ENCODE results near the gene USP11. TPM values are rescaled to one million over a fixed set of nuclear protein-coding genes. Genes with fewer than 3 reads are reported as not detected.
"Not testable (repeated sequence)": the region's sequence is repeated elsewhere in the genome, so short reads cannot be mapped to it uniquely, and the experiment has no call there.

USP11 gene
- total RNA-seq, 2 experiments from 2014 or later, result 55.3 to 60.9 TPM

DNA sequence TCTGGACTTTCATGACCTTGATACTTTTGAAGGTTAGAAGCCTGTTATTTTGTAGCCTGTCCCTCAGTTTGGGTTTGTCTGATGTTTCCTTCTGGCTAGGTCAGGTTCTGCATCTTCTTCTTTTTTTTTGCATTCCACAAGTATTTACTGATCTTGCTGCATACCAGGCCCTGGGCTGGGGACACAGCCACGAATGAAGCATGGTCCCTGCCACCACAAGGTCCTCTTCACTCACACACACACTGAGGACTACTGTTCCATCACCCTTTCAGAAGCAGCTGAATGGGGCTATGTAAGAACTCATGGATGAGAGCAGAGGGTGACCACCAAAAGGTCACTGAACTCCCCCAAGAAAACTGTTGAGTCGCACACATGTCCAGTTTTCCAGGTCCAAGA is 39.2 kb downstream of the USP11 start:
- no peaks in the 10 kb centered on the region for H3K27me3 Mint-ChIP-seq (ENCODE audit: low read depth)
- no peaks in the 10 kb centered on the region for H3K9me3 Mint-ChIP-seq (ENCODE audit: insufficient read depth)
- H3K36me3 Mint-ChIP-seq (ENCODE audit: low read depth), result no peaks in the 10 kb centered on the region
- peaks cover 1% of the 10 kb centered on the region for H3K4me1 Mint-ChIP-seq (ENCODE audit: low read depth)
- no peak overlapping the region for H3K4me3 Mint-ChIP-seq
- no peak overlapping the region for H3K27ac Mint-ChIP-seq
- ChIA-PET POLR2A (no interaction called here), CTCF (no interaction called here)
- ATAC-seq (no peak), DNase-seq (no peak)

DNA sequence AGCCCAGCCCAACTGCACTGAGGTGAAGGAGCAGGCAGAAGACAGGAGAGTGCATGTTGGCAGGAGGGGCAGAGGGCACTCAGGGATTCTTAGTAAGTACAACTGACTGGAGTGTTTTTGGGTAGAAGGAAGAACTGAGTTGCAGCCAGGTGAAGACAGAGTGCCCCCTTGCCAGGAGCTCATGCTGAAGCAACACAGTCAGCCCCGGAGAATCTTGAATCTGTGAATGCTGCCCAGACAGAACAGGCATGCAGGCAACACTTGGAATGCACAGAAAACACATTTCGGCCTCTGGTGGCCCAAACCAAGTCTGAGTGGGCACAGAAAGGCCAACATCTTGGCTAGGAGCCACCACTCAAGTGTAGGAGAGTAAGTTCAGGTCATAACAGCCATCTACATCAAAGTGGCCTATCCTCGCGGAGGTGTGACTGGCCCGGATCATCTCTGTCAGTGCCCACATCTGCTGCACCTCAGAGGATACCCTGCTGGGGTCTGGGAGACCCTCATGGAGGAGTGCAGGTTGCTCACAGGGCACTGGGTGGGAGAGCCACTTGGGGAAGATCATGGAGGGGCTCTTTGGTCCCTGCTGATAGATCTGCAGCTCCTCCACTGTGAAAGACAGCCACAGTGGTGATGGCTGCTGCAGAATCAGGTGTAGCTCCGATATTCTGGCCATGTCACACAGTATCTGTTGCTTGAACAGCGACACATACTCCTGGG is 40.4 kb downstream of the USP11 start:
- H3K36me3 Mint-ChIP-seq (ENCODE audit: low read depth), result no peaks in the 10 kb centered on the region
- no peaks in the 10 kb centered on the region for H3K27me3 Mint-ChIP-seq (ENCODE audit: low read depth)
- no peak for DNase-seq
- no peaks in the 10 kb centered on the region for H3K4me1 Mint-ChIP-seq (ENCODE audit: low read depth)
- H3K9me3 Mint-ChIP-seq (ENCODE audit: insufficient read depth), result no peaks in the 10 kb centered on the region
- no peak overlapping the region for H3K27ac Mint-ChIP-seq
- POLR2A ChIA-PET, result no interaction called here
- no peak for ATAC-seq
- no peak overlapping the region for H3K4me3 Mint-ChIP-seq
- CTCF ChIA-PET, result no interaction called here

DNA sequence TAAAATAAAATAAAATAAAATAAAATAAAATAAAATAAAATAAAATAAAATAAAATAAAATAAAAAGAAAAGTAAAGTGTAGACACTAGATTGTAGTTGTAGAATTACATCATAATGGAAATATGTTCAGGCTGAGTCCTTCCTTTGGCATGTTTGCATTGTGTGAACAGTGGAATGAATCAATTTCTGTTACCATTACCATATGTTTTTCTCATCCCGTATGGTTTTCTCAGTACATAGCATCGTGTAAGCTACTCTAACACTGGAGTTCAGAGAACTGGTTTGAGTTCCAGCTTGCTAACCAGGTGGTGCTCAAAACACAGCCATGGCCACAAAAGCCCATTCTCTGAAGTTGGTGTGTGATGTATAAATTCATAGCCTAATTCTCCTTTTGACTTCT is 45.9 kb downstream of the USP11 start:
- Mint-ChIP-seq H3K9me3 (ENCODE audit: insufficient read depth) (no peaks in the 10 kb centered on the region), H3K27ac (no peak overlapping the region), H3K4me3 (no peak overlapping the region), H3K27me3 (ENCODE audit: low read depth) (no peaks in the 10 kb centered on the region), H3K4me1 (ENCODE audit: low read depth) (no peaks in the 10 kb centered on the region), H3K36me3 (ENCODE audit: low read depth) (no peaks in the 10 kb centered on the region)
- DNase-seq, result no peak
- no peak for ATAC-seq
- ChIA-PET POLR2A (no interaction called here), CTCF (no interaction called here)

DNA sequence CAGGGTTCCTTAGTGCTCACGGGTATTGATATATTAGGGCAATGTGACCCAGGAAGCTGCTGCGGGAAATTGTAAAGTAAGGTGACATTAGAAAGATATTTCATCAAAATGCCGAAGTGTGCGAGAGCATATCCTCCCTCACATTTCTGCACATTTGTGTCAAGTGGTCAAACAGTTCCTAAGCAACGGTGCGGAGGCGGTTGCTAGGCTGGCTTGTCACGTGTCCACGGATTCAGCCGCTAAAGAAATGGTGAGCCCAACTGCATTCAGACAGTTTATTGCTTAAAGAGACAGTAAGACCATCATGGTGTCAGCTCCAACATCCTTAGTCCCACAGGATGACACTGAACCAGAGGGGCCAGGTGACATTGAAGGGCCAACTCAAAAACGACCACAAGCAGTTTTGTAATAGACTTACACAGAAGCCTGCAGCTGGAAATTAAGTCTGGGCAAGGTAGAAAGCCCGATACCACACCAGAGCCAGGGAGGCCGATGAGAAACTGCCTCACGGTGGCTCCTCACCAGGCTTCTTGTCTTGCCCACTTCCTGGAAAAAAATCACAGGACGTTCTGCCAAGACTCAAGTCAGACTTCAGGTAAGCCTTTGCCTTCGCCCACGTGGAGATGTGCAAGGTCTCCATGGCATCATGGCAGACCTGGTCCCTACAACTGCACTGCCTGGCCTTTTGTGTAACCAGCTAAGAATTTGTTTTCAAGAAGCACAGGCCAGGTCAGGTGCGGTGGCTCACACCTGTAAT is 50.4 kb downstream of the USP11 start:
- CTCF ChIA-PET, result interaction anchor here (1.4 kb wide), 2 partner anchors 101 to 102 kb away, joined by 3 read pairs; no protein-coding TSS in a partner anchor
- Mint-ChIP-seq H3K9me3 (ENCODE audit: insufficient read depth) (no peaks in the 10 kb centered on the region), H3K4me1 (ENCODE audit: low read depth) (peaks cover 2% of the 10 kb centered on the region), H3K27ac (no peak overlapping the region), H3K4me3 (no peak overlapping the region), H3K27me3 (ENCODE audit: low read depth) (no peaks in the 10 kb centered on the region), H3K36me3 (ENCODE audit: low read depth) (no peaks in the 10 kb centered on the region)
- DNase-seq, result peak; percentile 24
- no peak for ATAC-seq
- POLR2A ChIA-PET, result no interaction called here

DNA sequence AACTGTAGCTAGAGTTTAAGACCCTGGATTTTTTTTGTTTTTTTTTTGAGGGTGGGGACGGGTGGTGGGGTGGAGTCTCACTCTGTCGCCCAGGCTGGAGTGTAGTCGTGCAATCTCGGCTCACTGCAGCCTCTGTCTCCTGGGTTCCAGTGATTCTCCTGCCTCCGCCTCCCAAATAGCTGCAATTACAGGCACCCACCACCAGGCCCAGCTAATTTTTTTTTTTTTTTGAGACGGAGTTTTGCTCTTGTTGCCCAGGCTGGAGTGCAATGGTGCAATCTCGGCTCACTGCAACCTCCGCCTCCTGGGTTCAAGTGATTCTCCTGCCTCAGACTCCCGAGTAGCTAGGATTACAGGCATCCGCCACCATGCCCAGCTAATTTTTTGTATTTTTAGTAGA is 51.8 kb downstream of the USP11 start:
- H3K27ac Mint-ChIP-seq; H3K36me3 Mint-ChIP-seq (ENCODE audit: low read depth); H3K9me3 Mint-ChIP-seq (ENCODE audit: insufficient read depth); H3K27me3 Mint-ChIP-seq (ENCODE audit: low read depth); H3K4me3 Mint-ChIP-seq; POLR2A ChIA-PET; DNase-seq; ATAC-seq; H3K4me1 Mint-ChIP-seq (ENCODE audit: low read depth): not testable (repeated sequence)
- CTCF ChIA-PET, result interaction anchor here (1.1 to 1.4 kb wide), 2 partner anchors 50 to 99 kb away, joined by 3 read pairs; no protein-coding TSS in a partner anchor

DNA sequence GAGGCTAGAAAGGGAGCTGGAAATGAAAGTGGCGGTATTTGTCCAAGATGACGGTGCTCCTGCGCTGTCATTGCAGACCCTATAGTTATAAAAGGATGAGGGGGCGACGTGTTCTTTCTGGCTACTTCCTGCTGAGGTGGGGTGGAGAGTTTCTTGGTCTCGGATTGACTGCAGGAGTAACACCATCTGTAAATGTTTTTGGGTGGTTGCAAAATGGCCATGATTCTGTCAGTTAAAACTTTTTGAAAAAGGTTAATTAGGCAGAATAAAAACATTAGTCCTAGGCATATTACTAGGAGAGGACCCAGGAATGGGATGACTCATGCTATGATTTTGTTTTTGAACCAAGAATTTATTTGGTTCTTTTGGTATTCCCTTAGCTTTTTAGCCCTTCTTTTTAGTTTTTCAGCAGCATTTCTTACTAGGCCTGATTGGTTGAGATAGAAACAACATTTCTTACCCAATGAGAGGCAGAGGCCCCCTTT is 53.1 kb downstream of the USP11 start:
- CTCF ChIA-PET, result no interaction called here
- H3K9me3 Mint-ChIP-seq (ENCODE audit: insufficient read depth), result no peaks in the 10 kb centered on the region
- DNase-seq (no peak), ATAC-seq (no peak)
- H3K4me3 Mint-ChIP-seq, result no peak overlapping the region
- H3K27ac Mint-ChIP-seq, result no peak overlapping the region
- H3K4me1 Mint-ChIP-seq (ENCODE audit: low read depth), result peaks cover 2% of the 10 kb centered on the region
- POLR2A ChIA-PET, result no interaction called here
- no peaks in the 10 kb centered on the region for H3K36me3 Mint-ChIP-seq (ENCODE audit: low read depth)
- H3K27me3 Mint-ChIP-seq (ENCODE audit: low read depth), result no peaks in the 10 kb centered on the region

DNA sequence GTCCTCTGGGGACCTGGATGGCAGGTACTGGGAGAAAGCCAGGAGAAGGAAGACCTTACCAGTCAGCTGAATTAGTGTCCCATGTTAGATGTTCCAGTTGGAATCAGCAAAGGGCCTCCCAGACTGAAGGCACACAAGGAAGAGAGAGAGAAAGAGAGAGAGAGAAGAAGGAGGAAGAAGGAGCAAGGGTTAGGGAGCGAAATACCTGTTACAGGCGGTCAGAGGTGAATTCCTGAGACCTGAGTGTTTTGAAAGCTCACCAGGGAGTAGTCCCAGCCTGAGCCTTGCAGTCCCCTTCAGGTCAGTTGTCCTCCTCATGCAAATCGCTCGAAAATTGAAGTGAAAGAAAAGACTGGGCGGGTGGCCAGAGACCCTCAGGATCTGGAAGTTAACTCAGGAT is 60.3 kb downstream of the USP11 start:
- no peaks in the 10 kb centered on the region for H3K4me1 Mint-ChIP-seq (ENCODE audit: low read depth)
- DNase-seq, result no peak
- ATAC-seq, result no peak
- H3K36me3 Mint-ChIP-seq (ENCODE audit: low read depth), result no peaks in the 10 kb centered on the region
- ChIA-PET CTCF (no interaction called here), POLR2A (no interaction called here)
- peaks cover 2% of the 10 kb centered on the region for H3K27me3 Mint-ChIP-seq (ENCODE audit: low read depth)
- no peak overlapping the region for H3K4me3 Mint-ChIP-seq
- H3K9me3 Mint-ChIP-seq (ENCODE audit: insufficient read depth), result no peaks in the 10 kb centered on the region
- H3K27ac Mint-ChIP-seq, result no peak overlapping the region

DNA sequence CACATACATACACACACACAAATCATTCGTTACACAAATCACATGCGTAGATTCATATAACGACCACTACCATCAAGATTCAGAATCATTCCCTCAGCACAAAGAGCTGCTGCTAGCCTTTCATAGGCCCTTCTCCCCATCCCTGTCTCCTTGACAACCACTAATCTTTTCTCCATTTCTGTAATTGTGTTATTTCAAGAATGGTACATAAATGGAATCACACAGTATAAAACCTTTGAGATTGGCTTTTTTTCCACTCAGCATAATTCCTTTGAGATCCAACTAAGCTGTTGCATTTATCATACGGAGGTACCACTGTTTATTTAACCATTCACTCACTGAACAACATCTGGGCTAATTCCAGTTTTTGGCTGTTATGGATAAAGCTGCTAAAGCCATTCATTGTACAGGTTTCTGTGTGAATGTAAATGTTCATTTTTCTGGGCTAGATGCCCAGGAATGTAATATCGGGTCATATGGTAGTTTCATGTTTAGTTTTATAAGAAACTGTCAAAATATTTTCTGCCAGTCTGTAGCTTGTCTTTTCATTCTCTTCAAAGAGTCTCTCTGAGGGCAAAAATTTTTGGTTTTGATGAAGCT is 64.1 kb downstream of the USP11 start:
- H3K4me3 Mint-ChIP-seq, result no peak overlapping the region
- H3K27me3 Mint-ChIP-seq (ENCODE audit: low read depth), result peaks cover 2% of the 10 kb centered on the region
- DNase-seq, result no peak
- H3K4me1 Mint-ChIP-seq (ENCODE audit: low read depth), result no peaks in the 10 kb centered on the region
- no peaks in the 10 kb centered on the region for H3K9me3 Mint-ChIP-seq (ENCODE audit: insufficient read depth)
- H3K27ac Mint-ChIP-seq, result no peak overlapping the region
- POLR2A ChIA-PET, result no interaction called here
- CTCF ChIA-PET, result no interaction called here
- no peaks in the 10 kb centered on the region for H3K36me3 Mint-ChIP-seq (ENCODE audit: low read depth)
- no peak for ATAC-seq

DNA sequence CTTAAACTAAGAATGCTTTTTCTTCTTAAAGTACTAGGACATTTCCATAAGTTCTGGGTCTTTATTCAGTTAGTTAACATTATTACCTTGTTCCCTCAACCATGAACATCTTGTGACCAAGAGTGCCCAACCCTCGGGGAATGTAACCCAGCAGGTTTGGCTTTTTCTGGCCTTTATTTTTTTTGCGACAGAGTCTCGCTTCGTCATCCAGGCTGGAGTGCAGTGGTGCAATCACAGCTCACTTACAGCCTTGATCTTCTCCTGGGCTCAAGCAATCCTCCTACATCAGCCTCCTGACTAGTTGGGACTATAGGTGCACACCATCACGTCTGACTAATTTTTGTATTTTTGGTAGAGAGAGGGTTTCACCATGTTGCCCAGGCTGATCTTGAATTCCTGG is 65.1 kb downstream of the USP11 start:
- H3K36me3 Mint-ChIP-seq (ENCODE audit: low read depth), result no peaks in the 10 kb centered on the region
- H3K4me1 Mint-ChIP-seq (ENCODE audit: low read depth), result no peaks in the 10 kb centered on the region
- peaks cover 2% of the 10 kb centered on the region for H3K27me3 Mint-ChIP-seq (ENCODE audit: low read depth)
- ATAC-seq, result no peak
- ChIA-PET POLR2A (no interaction called here), CTCF (no interaction called here)
- no peak overlapping the region for H3K4me3 Mint-ChIP-seq
- DNase-seq, result no peak
- H3K9me3 Mint-ChIP-seq (ENCODE audit: insufficient read depth), result no peaks in the 10 kb centered on the region
- H3K27ac Mint-ChIP-seq, result no peak overlapping the region

Other genes with a start within 250 kb of the USP11 start
- not detected for gene RGN, start 154.6 kb upstream of the USP11 start, total RNA-seq
- 100 to 1,000 TPM in 1 of 2 experiments, 10 to 100 TPM in 1; 92.9 to 103 TPM for gene NDUFB11, start 88.3 kb upstream of the USP11 start, total RNA-seq
- gene RBM10, start 87.8 kb upstream of the USP11 start, total RNA-seq, result 10 to 100 TPM; 62.2 to 64.1 TPM
- gene UBA1, start 39.2 kb upstream of the USP11 start, total RNA-seq, result 100 to 1,000 TPM; 186 to 189 TPM
- 10 to 100 TPM; 64.3 to 74.7 TPM for gene CDK16, start 14.3 kb upstream of the USP11 start, total RNA-seq
- gene ZNF157, start 137.6 kb downstream of the USP11 start, total RNA-seq, result under 1 TPM; 0.32 to 0.34 TPM

All from activated CD8-positive, alpha-beta T cell treated with anti-CD3 and anti-CD28 coated beads, Interleukin-2, amount 10 ng/mL, durations not matched to agents 7 days and 5 days (primary cell).